Stimulated activated naive CD8-positive, alpha-beta T cell treated with anti-CD3 and anti-CD28 coated beads, Interleukin-15, Interleukin-2, amounts not matched to agents 100 ng/mL and 50 ng/mL, for 24 hours (primary cell): ENCODE measurements around the gene DOCK1.

Source experiments
- H3K27ac Mint-ChIP-seq: one replicate; pipeline ENCODE4 v1.8.0; 2021; ENCODE audit warnings: mild to moderate bottlenecking, mixed read lengths
- H3K27me3 Mint-ChIP-seq: one replicate; pipeline ENCODE4 v1.8.0; 2021; ENCODE audit warnings: mixed read lengths
- H3K36me3 Mint-ChIP-seq: one replicate; pipeline ENCODE4 v1.8.0; 2021; ENCODE audit warnings: low read depth, mixed read lengths
- H3K4me1 Mint-ChIP-seq: one replicate; pipeline ENCODE4 v1.8.0; 2021; ENCODE audit warnings: low read depth, mixed read lengths
- H3K4me3 Mint-ChIP-seq: one replicate; pipeline ENCODE4 v1.8.0; 2021; ENCODE audit warnings: mild to moderate bottlenecking, mixed read lengths
- H3K9me3 Mint-ChIP-seq: one replicate; pipeline ENCODE4 v1.8.0; 2021; ENCODE audit warnings: mixed read lengths

The DOCK1 gene

GRCh38 chr10:127034034-127034633 is 128.9 kb downstream of the DOCK1 start:
- Mint-ChIP-seq H3K4me1 (no peaks in the 10 kb centered on the region), H3K4me3 (no peak overlapping the region), H3K9me3 (peaks cover 4% of the 10 kb centered on the region), H3K36me3 (no peaks in the 10 kb centered on the region), H3K27ac (no peak overlapping the region), H3K27me3 (no peaks in the 10 kb centered on the region)

- Mint-ChIP-seq H3K9me3 (peaks cover 4% of the 10 kb centered on the region), H3K27me3 (no peaks in the 10 kb centered on the region), H3K27ac (no peak overlapping the region), H3K36me3 (no peaks in the 10 kb centered on the region), H3K4me1 (no peaks in the 10 kb centered on the region), H3K4me3 (no peak overlapping the region)
Measured at GRCh38 chr10:127034790-127035189, 129.6 kb downstream of the DOCK1 start.

- no peak overlapping the region for H3K4me3 Mint-ChIP-seq
Measured at GRCh38 chr10:127035827-127036226, 130.6 kb downstream of the DOCK1 start.

GRCh38 chr10:127036987-127037386 is 131.8 kb downstream of the DOCK1 start:
- no peaks in the 10 kb centered on the region for H3K4me1 Mint-ChIP-seq
- no peak overlapping the region for H3K4me3 Mint-ChIP-seq
- H3K36me3 Mint-ChIP-seq: no peaks in the 10 kb centered on the region
- peaks cover 4% of the 10 kb centered on the region for H3K9me3 Mint-ChIP-seq
- no peak overlapping the region for H3K27ac Mint-ChIP-seq
- H3K27me3 Mint-ChIP-seq: no peaks in the 10 kb centered on the region

More at GRCh38 chr10:127035827-127036226, 130.6 kb downstream of the DOCK1 start:
- Mint-ChIP-seq H3K36me3 (no peaks in the 10 kb centered on the region), H3K4me1 (no peaks in the 10 kb centered on the region), H3K9me3 (peaks cover 4% of the 10 kb centered on the region), H3K27ac (no peak overlapping the region), H3K27me3 (no peaks in the 10 kb centered on the region)

GRCh38 chr10:127039435-127039834 is 134.2 kb downstream of the DOCK1 start:
- Mint-ChIP-seq H3K27ac (no peak overlapping the region), H3K9me3 (peaks cover 4% of the 10 kb centered on the region), H3K36me3 (no peaks in the 10 kb centered on the region), H3K4me1 (no peaks in the 10 kb centered on the region), H3K27me3 (no peaks in the 10 kb centered on the region), H3K4me3 (no peak overlapping the region)

GRCh38 chr10:127040756-127041155 is 135.5 kb downstream of the DOCK1 start:
- no peak overlapping the region for H3K4me3 Mint-ChIP-seq
- H3K27ac Mint-ChIP-seq: no peak overlapping the region

GRCh38 chr10:127041552-127041951 is 136.3 kb downstream of the DOCK1 start:
- H3K27ac Mint-ChIP-seq: no peak overlapping the region
- H3K4me1 Mint-ChIP-seq: no peaks in the 10 kb centered on the region
- no peaks in the 10 kb centered on the region for H3K9me3 Mint-ChIP-seq
- no peaks in the 10 kb centered on the region for H3K27me3 Mint-ChIP-seq
- H3K4me3 Mint-ChIP-seq: no peak overlapping the region
- H3K36me3 Mint-ChIP-seq: no peaks in the 10 kb centered on the region

More at GRCh38 chr10:127040756-127041155, 135.5 kb downstream of the DOCK1 start:
- peaks cover 4% of the 10 kb centered on the region for H3K9me3 Mint-ChIP-seq
- H3K36me3 Mint-ChIP-seq: no peaks in the 10 kb centered on the region
- no peaks in the 10 kb centered on the region for H3K4me1 Mint-ChIP-seq
- H3K27me3 Mint-ChIP-seq: no peaks in the 10 kb centered on the region

- Mint-ChIP-seq H3K9me3 (no peaks in the 10 kb centered on the region), H3K36me3 (no peaks in the 10 kb centered on the region), H3K27ac (no peak overlapping the region), H3K27me3 (no peaks in the 10 kb centered on the region), H3K4me3 (no peak overlapping the region), H3K4me1 (no peaks in the 10 kb centered on the region)
Measured at GRCh38 chr10:127043301-127043700, 138.1 kb downstream of the DOCK1 start.

GRCh38 chr10:127044186-127044585 is 139.0 kb downstream of the DOCK1 start:
- Mint-ChIP-seq H3K36me3 (no peaks in the 10 kb centered on the region), H3K4me3 (no peak overlapping the region)

GRCh38 chr10:127046975-127047877 is 142.0 kb downstream of the DOCK1 start:
- H3K27me3 Mint-ChIP-seq: no peaks in the 10 kb centered on the region
- H3K9me3 Mint-ChIP-seq: no peaks in the 10 kb centered on the region
- no peaks in the 10 kb centered on the region for H3K4me1 Mint-ChIP-seq
- H3K27ac Mint-ChIP-seq: no peak overlapping the region
- H3K36me3 Mint-ChIP-seq: no peaks in the 10 kb centered on the region
- no peak overlapping the region for H3K4me3 Mint-ChIP-seq

More at GRCh38 chr10:127044186-127044585, 139.0 kb downstream of the DOCK1 start:
- Mint-ChIP-seq H3K27ac (no peak overlapping the region), H3K9me3 (no peaks in the 10 kb centered on the region), H3K4me1 (no peaks in the 10 kb centered on the region), H3K27me3 (no peaks in the 10 kb centered on the region)

GRCh38 chr10:127047878-127048238 is 142.6 kb downstream of the DOCK1 start:
- Mint-ChIP-seq H3K4me1 (no peaks in the 10 kb centered on the region), H3K27ac (no peak overlapping the region), H3K9me3 (no peaks in the 10 kb centered on the region), H3K36me3 (no peaks in the 10 kb centered on the region), H3K4me3 (no peak overlapping the region), H3K27me3 (no peaks in the 10 kb centered on the region)

- Mint-ChIP-seq H3K4me1 (no peaks in the 10 kb centered on the region), H3K27me3 (no peaks in the 10 kb centered on the region), H3K27ac (no peak overlapping the region), H3K36me3 (no peaks in the 10 kb centered on the region), H3K4me3 (no peak overlapping the region), H3K9me3 (peaks cover under 1% of the 10 kb centered on the region)
Measured at GRCh38 chr10:127048630-127049029, 143.4 kb downstream of the DOCK1 start.

GRCh38 chr10:127052001-127052400 is 146.8 kb downstream of the DOCK1 start:
- no peaks in the 10 kb centered on the region for H3K27me3 Mint-ChIP-seq
- no peak overlapping the region for H3K27ac Mint-ChIP-seq
- H3K4me3 Mint-ChIP-seq: no peak overlapping the region
- H3K4me1 Mint-ChIP-seq: no peaks in the 10 kb centered on the region
- H3K36me3 Mint-ChIP-seq: no peaks in the 10 kb centered on the region
- peaks cover 3% of the 10 kb centered on the region for H3K9me3 Mint-ChIP-seq

GRCh38 chr10:127055263-127055662 is 150.0 kb downstream of the DOCK1 start:
- Mint-ChIP-seq H3K27me3 (no peaks in the 10 kb centered on the region), H3K27ac (no peak overlapping the region), H3K9me3 (peaks cover 18% of the 10 kb centered on the region), H3K4me3 (no peak overlapping the region), H3K4me1 (no peaks in the 10 kb centered on the region), H3K36me3 (no peaks in the 10 kb centered on the region)

- H3K4me3 Mint-ChIP-seq: no peak overlapping the region
- H3K9me3 Mint-ChIP-seq: peaks cover 14% of the 10 kb centered on the region
- H3K27me3 Mint-ChIP-seq: no peaks in the 10 kb centered on the region
- no peaks in the 10 kb centered on the region for H3K4me1 Mint-ChIP-seq
- no peak overlapping the region for H3K27ac Mint-ChIP-seq
- H3K36me3 Mint-ChIP-seq: no peaks in the 10 kb centered on the region
Measured at GRCh38 chr10:127059314-127059713, 154.1 kb downstream of the DOCK1 start.
